ENCODE results near the gene ATE1.
A peak's percentile ranks its signal among the peaks of the same experiment; 100 is the strongest.

ATE1 gene

GRCh38 chr10:121753726-121754476, 173.9 kb downstream of the ATE1 start:
- no peak for DNase-seq (ENCODE audit: extremely low read depth, low read depth)
- peak; percentile 32 for TF ChIP-seq CTCF (IDR thresholded peaks at IDR 0.05; ENCODE audit: low read depth, low read length, missing control alignments)
- H3K4me3 ChIP-seq (replicated peaks; ENCODE audit: low read depth, low read length) = no peak overlapping the region

GRCh38 chr10:121751191-121751760, 176.6 kb downstream of the ATE1 start:
- no peak for DNase-seq (ENCODE audit: extremely low read depth, low read depth)
- TF ChIP-seq CTCF (IDR thresholded peaks at IDR 0.05; ENCODE audit: low read depth, low read length, missing control alignments) = no peak
- H3K4me3 ChIP-seq (replicated peaks; ENCODE audit: low read depth, low read length) = no peak overlapping the region

- no peak for TF ChIP-seq CTCF (IDR thresholded peaks at IDR 0.05; ENCODE audit: low read depth, low read length, missing control alignments)
- H3K4me3 ChIP-seq (replicated peaks; ENCODE audit: low read depth, low read length) = no peak overlapping the region
- DNase-seq (ENCODE audit: extremely low read depth, low read depth) = no peak
These were observed 180.6 kb downstream of the ATE1 start for GRCh38 chr10:121747163-121747775.

GRCh38 chr10:121741248-121741792, 186.5 kb downstream of the ATE1 start:
- TF ChIP-seq CTCF (IDR thresholded peaks at IDR 0.05; ENCODE audit: low read depth, low read length, missing control alignments) = no peak
- no peak for DNase-seq (ENCODE audit: extremely low read depth, low read depth)
- H3K4me3 ChIP-seq (replicated peaks; ENCODE audit: low read depth, low read length) = no peak overlapping the region

- H3K4me3 ChIP-seq (replicated peaks; ENCODE audit: low read depth, low read length) = no peak overlapping the region
- no peak for TF ChIP-seq CTCF (IDR thresholded peaks at IDR 0.05; ENCODE audit: low read depth, low read length, missing control alignments)
- no peak for DNase-seq (ENCODE audit: extremely low read depth, low read depth)
These were observed 187.8 kb downstream of the ATE1 start for GRCh38 chr10:121740069-121740468.

- H3K4me3 ChIP-seq (replicated peaks; ENCODE audit: low read depth, low read length) = no peak overlapping the region
- TF ChIP-seq CTCF (IDR thresholded peaks at IDR 0.05; ENCODE audit: low read depth, low read length, missing control alignments) = no peak
- no peak for DNase-seq (ENCODE audit: extremely low read depth, low read depth)
These were observed 188.7 kb downstream of the ATE1 start for GRCh38 chr10:121739114-121739513.

Data from HFF-Myc (cell line).